Kidney (tissue), 14 donors: ENCODE data around the gene P2RX7. TPM values are rescaled to one million over a fixed set of nuclear protein-coding genes. Genes with fewer than 3 reads are reported as not detected.

Experiments used
- DNase-seq, 5 donors: peaks; one replicate each; pipeline ENCODE4 v3.0.0-alpha.2; 2013 to 2020
- FAIRE-seq: peaks from 2 replicates; lab custom pipeline; 2012; peaks lifted over from hg19 to GRCh38; lab: Jason Lieb, UNC
- H3K27ac ChIP-seq, 2 donors: one replicate each; pipeline ENCODE4 v1.7.0; 2013; ENCODE audit warnings: low read depth in 2 of 2, low read length in 2 of 2, inconsistent platforms in 1 of 2
- H3K27me3 ChIP-seq: one replicate; pipeline ENCODE4 v1.7.1; 2013; ENCODE audit warnings: low read length, inconsistent platforms; ENCODE audit not compliant: control insufficient read depth, insufficient read depth
- H3K36me3 ChIP-seq, 3 donors: one replicate each; pipeline versions ENCODE4 v1.7.0 to v1.7.1; 2013; ENCODE audit warnings: low read length in 3 of 3, control low read depth in 1 of 3, inconsistent platforms in 1 of 3; ENCODE audit not compliant: insufficient read depth in 3 of 3, control insufficient read depth in 2 of 3
- H3K4me1 ChIP-seq, 3 donors: one replicate each; pipeline versions ENCODE4 v1.7.0 to v1.7.1; 2013; ENCODE audit warnings: low read length in 3 of 3, inconsistent platforms in 1 of 3, low read depth in 1 of 3; ENCODE audit not compliant: control insufficient read depth in 2 of 3, insufficient read depth in 2 of 3
- H3K4me3 ChIP-seq, 3 donors: one replicate each; pipeline versions ENCODE4 v1.7.0 to v1.8.1; 2013; ENCODE audit warnings: low read length in 3 of 3, control low read depth in 1 of 3, inconsistent platforms in 1 of 3
- H3K9ac ChIP-seq, 3 donors: one replicate each; pipeline versions ENCODE4 v1.7.0 to v1.7.1; 2013; ENCODE audit warnings: low read length in 3 of 3, control low read depth in 1 of 3, inconsistent platforms in 1 of 3
- H3K9me3 ChIP-seq, 3 donors: one replicate each; pipeline versions ENCODE4 v1.7.0 to v1.7.1; 2013; ENCODE audit warnings: low read length in 3 of 3, control low read depth in 1 of 3, inconsistent platforms in 1 of 3; ENCODE audit not compliant: control insufficient read depth in 2 of 3, insufficient read depth in 1 of 3
- CTCF ChIP-seq: IDR thresholded peaks from 3 replicates; pipeline ENCODE4 v1.5.1; 2012; ENCODE audit warnings: mild to moderate bottlenecking, moderate library complexity, borderline replicate concordance; ENCODE audit not compliant: insufficient read depth; ENCODE audit errors: extremely low read depth
- intact Hi-C: fragments of 100-400 bp; cut with DNase I; formaldehyde crosslinking; loops from one replicate; pipeline ENCODE4 v1.11.1; 2022
- polyA plus RNA-seq: library from polyadenylated mRNA; stranded (reverse); fragments of 350-450 nt; fragmentation: Illumina TruSeq; extraction: RNeasy Lipid Tissue Mini Kit (QIAGEN cat#74804); gene quantifications from one replicate; pipeline ENCODE4 v1.2.3, GENCODE V29; 2014; ENCODE audit warnings: low read depth, low replicate concordance; ENCODE audit not compliant: insufficient read depth
- total RNA-seq: library from RNA; stranded (reverse); fragmentation: NEBNext Ultra II Directional; extraction: Animal tissue kit (Norgen Biotek cat#: 25700); gene quantifications from one replicate; pipeline ENCODE4 v1.2.1, GENCODE V29; 2021
- donor health status: control.
- donor health status: control.
- donor health status: control.
- donor health status: control.
- donor health status: control.
- donor health status: DM: yes; HTN: yes; CAD: no.
- donor health status: Normal renal cell carcinoma (clear cell type).

The P2RX7 gene
- total and polyA plus RNA-seq, 2 donors from 2014 or later: 0.45 to 3.5 TPM

GRCh38 chr12:121170151-121170550 lies 37.5 kb downstream of the P2RX7 start:
- TF ChIP-seq CTCF: no peak
- H3K9me3 ChIP-seq: no peaks in the 10 kb centered on the region
- H3K4me3 ChIP-seq: no peak overlapping the region
- H3K9ac ChIP-seq: no peak overlapping the region
- no peak overlapping the region for H3K27ac ChIP-seq
- FAIRE-seq: no peak
- intact Hi-C loops: no loop called here
- DNase-seq: peak in 2 of 5 donors; percentile 16 to 20
- no peaks in the 10 kb centered on the region for H3K27me3 ChIP-seq
- no peaks in the 10 kb centered on the region for H3K36me3 ChIP-seq
- no peaks in the 10 kb centered on the region for H3K4me1 ChIP-seq

- intact Hi-C loops: no loop called here
- Histone ChIP-seq H3K36me3 (no peaks in the 10 kb centered on the region), H3K4me3 (no peak overlapping the region), H3K9ac (no peak overlapping the region), H3K9me3 (no peaks in the 10 kb centered on the region), H3K27ac (no peak overlapping the region), H3K27me3 (no peaks in the 10 kb centered on the region), H3K4me1 (no peaks in the 10 kb centered on the region)
- DNase-seq: no peak
- FAIRE-seq: no peak
- TF ChIP-seq CTCF: no peak
Observed at GRCh38 chr12:121170611-121171260, 38.1 kb downstream of the P2RX7 start.

GRCh38 chr12:121172145-121172544 lies 39.5 kb downstream of the P2RX7 start:
- Histone ChIP-seq H3K4me1 (no peaks in the 10 kb centered on the region), H3K36me3 (no peaks in the 10 kb centered on the region), H3K27ac (no peak overlapping the region), H3K9ac (no peak overlapping the region), H3K4me3 (no peak overlapping the region), H3K9me3 (no peaks in the 10 kb centered on the region), H3K27me3 (no peaks in the 10 kb centered on the region)
- no peak for DNase-seq
- intact Hi-C loops: no loop called here
- TF ChIP-seq CTCF: no peak
- FAIRE-seq: no peak
